Hematopoietic multipotent progenitor cell treated with erythropoietin and hydrocortisone succinate and interleukin-3 and kit ligand, for 4 days (in vitro differentiated cells): ENCODE measurements around the gene KCNJ16.
A peak's percentile ranks its signal among the peaks of the same experiment; 100 is the strongest.
"Not testable (repeated sequence)": the region's sequence is repeated elsewhere in the genome, so short reads cannot be mapped to it uniquely, and the experiment has no call there.

Experiments used
- DNase-seq: peaks from one replicate; pipeline ENCODE4 v3.0.0-alpha.2; 2015

The KCNJ16 gene

GRCh38 chr17:70074956-70075355 is at the start of gene KCNJ16:
TSS of gene KCNJ16 (plus strand) at chr17:70075225. CDS start at chr17:70132088, 56,863 bp downstream.
- no peak for DNase-seq

- no peak for DNase-seq
Observed at GRCh38 chr17:70028397-70028796, 46.6 kb upstream of the KCNJ16 start.

GRCh38 chr17:70028978-70029767 is 45.9 kb upstream of the KCNJ16 start:
- DNase-seq, result peak; percentile 5

GRCh38 chr17:70030371-70030770 is 44.7 kb upstream of the KCNJ16 start:
- no peak for DNase-seq

- no peak for DNase-seq
Observed at GRCh38 chr17:70031341-70031740, 43.7 kb upstream of the KCNJ16 start.

GRCh38 chr17:70033165-70033564 is 41.9 kb upstream of the KCNJ16 start:
- no peak for DNase-seq

GRCh38 chr17:70034158-70034557 is 40.9 kb upstream of the KCNJ16 start:
- peak; percentile 53 for DNase-seq

GRCh38 chr17:70037498-70037897 is 37.5 kb upstream of the KCNJ16 start:
- no peak for DNase-seq

GRCh38 chr17:70040336-70040735 is 34.7 kb upstream of the KCNJ16 start:
- DNase-seq, result no peak

- DNase-seq, result no peak
Observed at GRCh38 chr17:70041061-70041460, 34.0 kb upstream of the KCNJ16 start.

- DNase-seq, result no peak
Observed at GRCh38 chr17:70041540-70041939, 33.5 kb upstream of the KCNJ16 start.

- DNase-seq, result not testable (repeated sequence)
Observed at GRCh38 chr17:70045780-70046179, 29.2 kb upstream of the KCNJ16 start.

- DNase-seq, result no peak
Observed at GRCh38 chr17:70047619-70048419, 27.2 kb upstream of the KCNJ16 start.

GRCh38 chr17:70049801-70050591 is 25.0 kb upstream of the KCNJ16 start:
- no peak for DNase-seq

- DNase-seq, result no peak
Observed at GRCh38 chr17:70050931-70051330, 24.1 kb upstream of the KCNJ16 start.

- no peak for DNase-seq
Observed at GRCh38 chr17:70053241-70054234, 21.5 kb upstream of the KCNJ16 start.

GRCh38 chr17:70055000-70055399 is 20.0 kb upstream of the KCNJ16 start:
- no peak for DNase-seq

GRCh38 chr17:70059071-70059470 is 16.0 kb upstream of the KCNJ16 start:
- peak; percentile 59 for DNase-seq

GRCh38 chr17:70059649-70060048 is 15.4 kb upstream of the KCNJ16 start:
- DNase-seq, result no peak

- DNase-seq, result no peak
Observed at GRCh38 chr17:70060415-70060814, 14.6 kb upstream of the KCNJ16 start.

- DNase-seq, result no peak
Observed at GRCh38 chr17:70067134-70067533, 7.9 kb upstream of the KCNJ16 start.
